Panc1 (cell line): ENCODE data around the gene ME1.

Experiments used
- REST ChIP-seq, 2 experiments: IDR thresholded peaks; 2 replicates each; pipeline ENCODE4 v1.6.1; 2011 to 2012; ENCODE audit warnings: low read depth in 2 of 2, control low read depth in 1 of 2, low read length in 1 of 2, mild to moderate bottlenecking in 1 of 2, moderate library complexity in 1 of 2; ENCODE audit not compliant: insufficient read depth in 1 of 2
- TCF7L2 ChIP-seq: IDR thresholded peaks from 2 replicates; pipeline ENCODE4 v1.6.1; 2011; ENCODE audit warnings: mild to moderate bottlenecking, low read depth, low read length, inconsistent platforms

- TF ChIP-seq TCF7L2 (no peak), REST (IDR thresholded peaks at IDR 0.05; ENCODE audit: insufficient read depth in 1 of 2, low read depth in 2 of 2, low read length in 1 of 2) (no peak)
Measured at GRCh38 chr6:83384751-83385150, 46.1 kb downstream of the ME1 start.
